GOT3 (cell line): Measurements from ENCODE around the gene EPHA1.

Experiments
- DNase-seq: peaks from one replicate; lab custom pipeline; 2025; ENCODE audit warnings: mixed read lengths; lab: John Stamatoyannopoulos, UW

Gene EPHA1

DNA sequence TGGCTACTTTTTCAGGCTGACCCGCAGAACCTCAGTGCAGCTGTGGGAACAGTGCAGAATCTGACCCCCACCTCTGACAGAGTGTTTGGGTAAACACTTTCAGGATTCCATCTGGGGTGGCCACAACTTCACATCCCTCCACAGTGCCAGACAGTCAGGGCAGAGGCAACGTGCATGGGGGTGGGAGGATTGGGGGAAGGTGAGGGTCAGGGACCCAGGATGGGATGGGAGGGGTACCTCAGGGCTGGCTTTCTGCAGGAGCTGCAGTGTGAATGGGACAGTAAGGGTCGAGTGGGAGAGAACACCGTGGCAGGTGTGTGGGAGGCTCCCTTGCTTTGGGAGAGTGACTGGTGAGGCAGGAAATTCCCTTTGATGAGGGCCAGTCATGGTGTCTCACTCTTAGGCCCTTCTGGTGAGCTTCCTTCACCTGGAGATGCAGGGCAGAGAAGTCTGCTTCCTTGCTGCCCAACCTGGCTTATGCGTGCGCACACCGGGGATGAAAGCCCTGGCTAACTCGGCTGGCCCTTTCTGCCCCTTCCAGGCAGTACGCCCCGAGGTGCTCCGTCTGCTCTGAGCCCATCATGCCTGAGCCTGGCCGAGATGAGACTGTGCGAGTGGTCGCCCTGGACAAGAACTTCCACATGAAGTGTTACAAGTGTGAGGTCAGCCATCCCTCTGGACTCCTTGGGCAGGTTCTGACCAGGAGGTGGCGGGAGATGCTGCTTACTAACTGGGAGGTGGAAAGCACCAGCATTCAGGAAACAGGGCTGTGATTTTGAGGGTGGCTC lies 19.1 kb downstream of the EPHA1 start:
- DNase-seq, result no peak

DNA sequence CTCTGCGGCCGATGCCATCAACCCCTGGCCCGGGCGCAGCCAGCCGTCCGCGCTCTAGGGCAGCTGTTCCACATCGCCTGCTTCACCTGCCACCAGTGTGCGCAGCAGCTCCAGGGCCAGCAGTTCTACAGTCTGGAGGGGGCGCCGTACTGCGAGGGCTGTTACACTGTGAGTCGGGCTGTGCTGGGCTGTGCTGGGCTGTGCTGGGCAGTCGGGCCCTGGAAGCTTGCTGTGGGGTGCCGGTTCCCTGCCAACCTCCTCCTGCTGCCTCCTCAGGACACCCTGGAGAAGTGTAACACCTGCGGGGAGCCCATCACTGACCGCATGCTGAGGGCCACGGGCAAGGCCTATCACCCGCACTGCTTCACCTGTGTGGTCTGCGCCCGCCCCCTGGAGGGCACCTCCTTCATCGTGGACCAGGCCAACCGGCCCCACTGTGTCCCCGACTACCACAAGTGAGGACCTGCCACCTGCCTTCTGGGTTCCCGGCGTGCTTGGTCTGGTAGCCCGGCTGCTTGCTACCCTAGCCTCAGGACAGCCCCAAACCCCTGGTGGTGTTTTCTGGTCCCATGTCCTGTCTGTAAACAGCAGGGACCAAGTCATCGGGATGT lies 20.1 kb downstream of the EPHA1 start:
- no peak for DNase-seq

GRCh38 chr7:143388051-143388450 lies 20.6 kb downstream of the EPHA1 start:
- no peak for DNase-seq

DNA sequence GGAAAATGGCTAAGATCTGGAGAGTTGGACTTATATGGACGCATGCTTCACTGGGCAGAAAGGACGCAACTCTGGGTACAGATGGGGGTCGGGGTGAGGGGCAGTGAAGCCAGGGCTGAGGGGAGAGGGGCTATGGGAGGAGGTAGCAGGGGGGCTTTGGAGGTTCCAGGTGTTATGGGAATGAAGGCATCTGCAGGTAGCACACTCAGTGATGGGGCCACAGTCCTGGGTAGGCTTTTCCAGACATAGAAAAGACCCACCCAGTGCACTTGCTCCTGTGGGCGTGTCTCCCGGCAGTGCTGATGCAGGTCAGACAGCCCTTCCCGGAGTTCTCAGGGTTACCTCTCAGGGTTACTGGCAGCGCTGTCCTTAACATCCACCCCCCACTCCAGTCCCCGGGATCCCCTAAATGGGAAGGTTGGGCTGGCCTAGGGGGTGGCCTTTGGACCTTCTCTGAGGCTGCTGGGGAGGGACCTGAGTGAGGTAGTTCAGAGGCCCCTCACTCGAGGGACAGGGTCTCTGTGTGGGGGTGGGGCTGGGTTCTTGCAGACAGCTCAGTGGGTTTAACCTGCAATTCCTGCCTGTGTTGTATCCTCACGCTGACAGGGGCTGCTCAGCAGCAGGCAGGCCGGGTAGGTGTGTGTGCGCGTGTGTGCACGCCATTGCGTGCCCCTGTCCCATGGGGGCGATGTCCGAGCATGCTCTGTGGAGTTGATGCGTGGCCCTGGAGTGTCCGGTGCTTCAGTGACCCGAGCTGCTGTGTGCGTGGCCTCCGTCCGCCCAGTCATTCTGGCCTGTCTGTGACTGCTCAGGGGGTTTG lies 21.3 kb downstream of the EPHA1 start:
- no peak for DNase-seq

DNA sequence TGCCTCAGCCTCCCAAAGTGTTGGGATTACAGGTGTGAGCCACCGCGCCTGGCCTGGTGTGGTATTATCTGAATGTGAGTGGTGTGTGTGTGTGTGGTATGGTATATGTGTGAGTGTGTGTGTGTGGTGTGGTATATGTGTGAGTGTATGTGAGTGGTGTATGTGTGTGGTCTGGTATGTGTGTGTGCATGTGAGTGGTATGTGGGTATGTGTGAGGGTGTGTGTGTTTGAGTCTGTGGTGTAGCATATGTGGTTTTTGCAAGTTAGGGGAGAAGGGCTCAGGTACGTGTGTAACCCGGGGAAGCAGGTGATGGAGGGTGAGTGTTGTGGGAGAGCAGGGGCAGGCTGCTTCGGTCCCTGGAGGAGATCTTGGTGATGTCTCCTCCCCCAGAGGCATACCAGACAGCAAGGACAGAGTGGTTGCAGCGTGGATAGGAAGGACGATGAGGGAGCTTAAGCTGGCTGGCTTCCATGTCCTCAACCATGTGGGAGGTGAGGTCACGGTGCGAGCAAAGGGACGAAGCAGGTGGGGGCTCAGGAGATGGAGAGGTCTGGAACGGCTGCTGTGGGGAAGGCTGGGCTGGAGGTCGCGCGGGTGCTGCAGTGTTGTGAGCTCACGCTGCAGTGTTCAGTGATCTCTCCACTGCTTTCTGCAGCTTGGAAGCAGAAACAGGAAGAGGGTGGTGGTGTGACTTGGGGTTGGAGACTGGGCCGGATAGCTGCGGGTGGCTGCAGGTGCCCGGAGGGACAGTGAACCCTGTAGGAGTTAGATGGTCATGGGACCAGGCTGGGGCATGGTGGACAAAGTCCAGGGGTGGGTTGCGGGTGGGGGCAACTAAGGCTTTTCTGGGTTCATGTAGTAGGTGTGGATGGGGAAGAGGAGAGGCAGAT lies 22.5 kb downstream of the EPHA1 start:
- no peak for DNase-seq

DNA sequence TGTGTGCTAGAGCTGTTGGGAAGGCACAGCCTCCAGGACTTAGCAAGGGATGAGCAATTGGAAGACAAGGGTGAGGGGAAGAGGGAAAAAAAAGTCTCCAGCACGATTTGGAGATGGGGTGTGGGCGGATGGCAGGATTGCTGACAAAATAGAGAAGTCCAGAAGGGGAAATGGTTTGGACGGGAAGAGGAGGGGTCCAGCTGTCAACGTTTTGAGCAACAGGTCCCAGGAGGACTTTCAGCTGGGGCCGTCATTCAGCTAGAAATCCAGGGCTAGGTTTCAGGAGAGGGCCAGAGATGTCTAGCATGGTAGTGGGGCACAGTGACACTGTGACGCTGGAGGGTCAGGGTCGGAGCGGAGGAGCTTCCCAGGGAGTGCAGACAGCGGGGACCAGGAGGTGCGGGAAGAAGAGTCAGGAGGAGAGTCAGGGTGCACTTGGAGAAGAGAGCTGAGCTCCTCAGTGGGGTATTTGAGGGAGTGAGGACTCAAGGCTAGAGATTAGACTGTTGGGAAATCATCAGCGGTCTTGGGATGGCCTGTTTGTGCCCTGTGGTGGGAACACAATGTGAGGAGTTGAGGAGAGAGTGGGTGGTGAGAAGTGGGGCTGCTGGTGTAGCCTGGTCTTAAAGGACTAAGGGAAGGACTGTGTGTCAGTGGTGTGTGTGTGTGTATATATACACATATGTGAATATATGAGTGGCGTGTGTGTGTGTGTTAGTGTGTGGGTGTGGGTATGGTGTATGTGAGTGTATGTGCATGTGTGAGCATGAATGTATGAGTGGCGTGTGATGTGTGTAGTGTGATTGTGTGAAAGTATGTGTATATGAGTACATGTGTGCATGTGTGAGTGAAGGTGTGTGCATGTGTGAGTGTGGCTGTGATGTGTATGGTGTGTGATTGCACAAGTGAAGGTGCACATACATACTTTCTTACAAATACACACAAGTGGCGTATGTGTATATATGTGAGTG lies 23.7 kb downstream of the EPHA1 start:
- no peak for DNase-seq

DNA sequence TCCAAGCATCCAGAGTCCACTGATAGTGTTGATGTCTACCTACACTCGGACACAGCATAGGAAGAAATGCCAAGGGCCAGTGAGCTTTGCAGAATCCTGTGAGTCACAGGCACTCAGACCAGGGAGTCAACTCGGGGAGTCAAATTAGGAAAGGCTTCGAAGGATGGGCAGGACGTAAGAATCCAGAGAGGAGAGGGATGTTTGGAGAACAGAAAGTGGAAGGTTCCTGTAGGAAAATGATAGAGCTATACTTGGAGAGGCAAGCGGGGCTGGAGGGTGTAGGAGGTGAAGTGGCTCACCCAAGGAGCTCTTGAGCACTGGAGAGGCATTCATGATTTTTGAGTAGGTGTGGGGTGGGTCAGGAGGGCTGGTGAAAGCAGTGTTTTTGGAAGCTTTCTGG lies 24.5 kb downstream of the EPHA1 start:
- DNase-seq, result no peak

GRCh38 chr7:143383642-143383957 lies 25.1 kb downstream of the EPHA1 start:
- DNase-seq, result no peak

DNA sequence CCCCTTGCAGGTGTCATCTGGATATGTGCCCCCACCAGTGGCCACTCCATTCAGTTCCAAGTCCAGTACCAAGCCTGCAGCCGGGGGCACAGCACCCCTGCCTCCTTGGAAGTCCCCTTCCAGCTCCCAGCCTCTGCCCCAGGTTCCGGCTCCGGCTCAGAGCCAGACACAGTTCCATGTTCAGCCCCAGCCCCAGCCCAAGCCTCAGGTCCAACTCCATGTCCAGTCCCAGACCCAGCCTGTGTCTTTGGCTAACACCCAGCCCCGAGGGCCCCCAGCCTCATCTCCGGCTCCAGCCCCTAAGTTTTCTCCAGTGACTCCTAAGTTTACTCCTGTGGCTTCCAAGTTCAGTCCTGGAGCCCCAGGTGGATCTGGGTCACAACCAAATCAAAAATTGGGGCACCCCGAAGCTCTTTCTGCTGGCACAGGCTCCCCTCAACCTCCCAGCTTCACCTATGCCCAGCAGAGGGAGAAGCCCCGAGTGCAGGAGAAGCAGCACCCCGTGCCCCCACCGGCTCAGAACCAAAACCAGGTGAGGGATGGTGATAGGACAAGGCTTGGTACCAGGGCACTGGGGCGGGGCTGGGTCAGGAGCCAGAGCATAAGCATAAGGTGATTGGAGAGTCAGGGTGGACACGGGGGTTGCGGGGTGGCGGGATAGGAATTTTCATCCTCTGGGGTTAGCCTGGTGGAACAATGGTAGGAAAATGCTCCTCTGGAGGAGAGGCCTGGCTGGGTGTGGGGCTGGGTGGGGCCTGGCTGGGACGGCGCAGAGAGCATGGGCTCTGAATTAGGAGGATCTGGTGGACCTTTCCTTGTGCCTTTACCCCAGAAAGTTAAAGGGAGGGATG lies 25.6 kb downstream of the EPHA1 start:
- no peak for DNase-seq

- DNase-seq, result no peak
Measured at GRCh38 chr7:143382126-143382790, 26.4 kb downstream of the EPHA1 start.

- DNase-seq, result no peak
Measured at GRCh38 chr7:143381427-143382125, 27.1 kb downstream of the EPHA1 start.

GRCh38 chr7:143380646-143381426 lies 27.8 kb downstream of the EPHA1 start, which contains the start of gene ZYX:
Gene ZYX (plus strand): TSS chr7:143381345. CDS start chr7:143381572, 227 bp downstream.
- DNase-seq, result peak; percentile 90

GRCh38 chr7:143380260-143380645 lies 28.4 kb downstream of the EPHA1 start:
- peak; percentile 67 for DNase-seq

- DNase-seq, result no peak
Measured at GRCh38 chr7:143379611-143380259, 28.9 kb downstream of the EPHA1 start.

GRCh38 chr7:143376396-143376795 lies 32.3 kb downstream of the EPHA1 start:
- no peak for DNase-seq

DNA sequence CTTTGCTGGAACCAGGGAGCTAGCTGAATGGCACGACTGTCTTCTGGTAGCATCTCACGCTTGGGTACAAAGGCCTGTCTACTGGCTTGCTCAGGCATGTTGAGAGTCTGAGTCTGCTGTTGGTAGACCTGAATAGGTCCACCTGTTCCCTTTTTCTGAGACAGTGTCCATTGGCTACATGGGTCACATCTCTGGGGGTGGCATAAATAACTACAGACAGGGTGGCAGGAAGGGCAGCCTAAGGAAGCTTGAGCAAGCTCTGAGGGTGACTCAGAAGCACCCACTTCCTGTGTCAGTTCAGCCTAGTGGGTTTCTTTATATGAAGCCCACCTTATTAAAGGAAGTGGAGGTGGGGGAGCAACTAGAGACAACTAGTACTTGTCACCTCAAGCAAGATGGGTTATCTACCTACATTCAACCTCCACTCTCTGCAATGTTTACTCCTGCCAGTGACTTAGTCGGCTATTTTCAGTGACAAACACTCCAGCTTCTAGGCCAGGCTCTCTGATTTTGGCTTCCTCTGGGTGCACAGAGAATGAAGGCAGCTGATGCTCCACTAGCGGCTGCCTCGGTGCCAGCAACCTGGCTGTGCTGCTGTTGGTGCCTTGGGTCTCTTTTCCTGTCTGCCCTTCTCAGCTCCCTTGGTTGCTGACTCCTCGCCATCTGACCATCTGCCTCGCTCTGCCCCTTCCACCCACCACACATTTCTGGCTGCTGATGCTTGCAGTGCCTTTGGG lies 33.2 kb downstream of the EPHA1 start:
- no peak for DNase-seq

- DNase-seq, result no peak
Measured at GRCh38 chr7:143374561-143374960, 34.1 kb downstream of the EPHA1 start.
